Endothelial cell (in vitro differentiated cells): ENCODE measurements around the gene GBE1. TPM values are rescaled to one million over a fixed set of nuclear protein-coding genes. Genes with fewer than 3 reads are reported as not detected.

Experiments
- DNase-seq: peaks from one replicate; pipeline ENCODE4 v3.0.0; 2021; ENCODE audit warnings: low spot score
- H3K27ac Mint-ChIP-seq: one replicate; pipeline ENCODE4 v1.8.0; 2021; ENCODE audit warnings: mixed read lengths, inconsistent platforms; ENCODE audit not compliant: unreplicated experiment
- H3K27me3 Mint-ChIP-seq: one replicate; pipeline ENCODE4 v1.8.0; 2021; ENCODE audit warnings: mild to moderate bottlenecking, moderate library complexity, mixed read lengths, inconsistent platforms; ENCODE audit not compliant: unreplicated experiment
- H3K36me3 Mint-ChIP-seq: one replicate; pipeline ENCODE4 v1.8.0; 2021; ENCODE audit warnings: mild to moderate bottlenecking, low read depth, mixed read lengths, inconsistent platforms; ENCODE audit not compliant: unreplicated experiment
- H3K4me1 Mint-ChIP-seq: one replicate; pipeline ENCODE4 v1.8.0; 2021; ENCODE audit warnings: mild to moderate bottlenecking, mixed read lengths, inconsistent platforms; ENCODE audit not compliant: unreplicated experiment
- H3K4me3 Mint-ChIP-seq: one replicate; pipeline ENCODE4 v1.8.0; 2021; ENCODE audit warnings: mild to moderate bottlenecking, mixed read lengths, inconsistent platforms; ENCODE audit not compliant: unreplicated experiment
- H3K9me3 Mint-ChIP-seq: one replicate; pipeline ENCODE4 v1.8.0; 2021; ENCODE audit warnings: mixed read lengths, inconsistent platforms; ENCODE audit not compliant: unreplicated experiment
- CTCF ChIP-seq: fragments of 200-600 bp; sonication (generic); IDR thresholded peaks from one replicate; pipeline ENCODE4 v1.5.0; 2021; ENCODE audit warnings: antibody characterized with exemption; ENCODE audit not compliant: unreplicated experiment
- total RNA-seq: library from RNA; stranded (reverse); fragmentation: NEBNext Ultra II Directional; extraction: Animal tissue kit (Norgen Biotek cat#: 25700); gene quantifications from one replicate; pipeline ENCODE4 v1.2.1, GENCODE V29; 2021; ENCODE audit not compliant: unreplicated experiment

The GBE1 gene
- total RNA-seq, 1 donor from 2014 or later: 15.6 TPM

DNA sequence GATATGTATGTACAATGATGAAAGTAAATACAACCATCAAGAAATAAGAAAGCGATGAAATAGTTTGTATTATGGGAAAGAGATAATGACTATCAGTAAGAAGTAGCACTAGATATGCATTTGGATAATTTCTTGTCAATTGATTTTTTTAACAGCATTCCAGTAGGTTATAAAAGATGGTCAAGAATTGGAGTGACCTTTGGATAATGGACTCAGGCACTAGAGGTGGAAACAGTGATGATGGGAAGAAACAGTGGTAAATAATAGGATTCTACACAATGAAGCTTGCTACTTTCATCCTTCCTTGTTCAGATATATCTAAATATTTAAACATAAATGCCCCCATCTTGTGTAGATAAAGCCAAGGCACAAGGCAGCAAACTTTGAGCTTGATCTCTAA lies 101.4 kb downstream of the GBE1 start:
- Mint-ChIP-seq H3K9me3 (no peaks in the 10 kb centered on the region), H3K27ac (no peak overlapping the region), H3K36me3 (no peaks in the 10 kb centered on the region), H3K4me3 (no peak overlapping the region), H3K4me1 (no peaks in the 10 kb centered on the region), H3K27me3 (no peaks in the 10 kb centered on the region)
- no peak for DNase-seq
- no peak for TF ChIP-seq CTCF

DNA sequence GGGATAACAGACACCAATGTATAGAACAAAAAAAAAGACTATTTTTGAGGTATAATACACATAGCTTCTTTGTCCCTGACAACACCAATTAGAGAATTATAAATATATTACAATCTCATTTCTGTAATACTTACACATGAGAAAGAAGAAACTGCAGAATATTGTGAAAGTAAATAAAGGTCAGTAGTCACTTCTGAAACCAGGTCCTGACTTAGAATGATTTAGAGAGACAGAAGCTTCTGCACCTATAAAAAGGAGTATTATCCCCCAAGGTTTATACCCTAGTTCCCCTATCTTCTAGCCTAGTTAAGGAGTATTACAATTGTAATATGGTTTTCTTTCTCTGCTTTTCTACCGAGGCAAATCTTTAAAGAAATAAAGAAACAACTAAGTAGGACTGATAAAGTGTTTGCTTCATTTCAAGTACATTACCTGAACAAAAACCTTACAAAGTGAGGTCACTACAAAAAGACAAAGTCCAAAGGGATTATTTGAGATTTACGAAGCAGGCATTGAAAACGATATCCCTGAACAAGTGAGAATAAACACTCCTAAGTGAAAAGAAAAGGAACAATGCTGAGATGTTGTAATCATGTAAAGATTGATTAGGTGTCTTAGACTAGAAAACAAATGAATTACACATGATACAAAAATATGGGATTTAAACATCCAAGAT lies 103.0 kb downstream of the GBE1 start:
- Mint-ChIP-seq H3K27ac (no peak overlapping the region), H3K4me3 (no peak overlapping the region), H3K27me3 (no peaks in the 10 kb centered on the region), H3K4me1 (no peaks in the 10 kb centered on the region), H3K36me3 (no peaks in the 10 kb centered on the region), H3K9me3 (no peaks in the 10 kb centered on the region)
- no peak for TF ChIP-seq CTCF
- DNase-seq: no peak

DNA sequence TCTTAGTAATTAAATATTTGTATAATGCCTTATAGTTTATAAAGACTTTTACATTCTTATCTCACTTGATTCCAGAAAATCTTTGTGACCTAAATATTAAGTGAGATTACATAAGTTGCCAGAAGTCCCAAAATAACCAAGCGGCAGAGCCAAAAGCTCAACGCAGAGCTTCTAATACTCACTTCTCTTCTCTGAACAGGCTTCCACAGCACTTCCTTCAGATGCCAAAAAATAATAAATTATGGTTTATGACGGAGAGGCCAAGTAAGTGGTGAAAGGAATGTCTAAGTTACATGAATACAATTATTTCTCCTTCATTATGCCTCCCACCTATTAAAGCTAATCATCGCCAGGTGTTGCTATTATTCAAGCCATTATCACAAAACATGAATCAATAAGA lies 110.3 kb downstream of the GBE1 start:
- no peak overlapping the region for H3K27ac Mint-ChIP-seq
- H3K4me3 Mint-ChIP-seq: no peak overlapping the region
- H3K36me3 Mint-ChIP-seq: no peaks in the 10 kb centered on the region
- TF ChIP-seq CTCF: no peak
- H3K9me3 Mint-ChIP-seq: no peaks in the 10 kb centered on the region
- no peak for DNase-seq
- H3K4me1 Mint-ChIP-seq: no peaks in the 10 kb centered on the region
- no peaks in the 10 kb centered on the region for H3K27me3 Mint-ChIP-seq

- Mint-ChIP-seq H3K9me3 (no peaks in the 10 kb centered on the region), H3K4me1 (no peaks in the 10 kb centered on the region), H3K27me3 (no peaks in the 10 kb centered on the region), H3K27ac (no peak overlapping the region), H3K4me3 (no peak overlapping the region), H3K36me3 (no peaks in the 10 kb centered on the region)
- no peak for TF ChIP-seq CTCF
- no peak for DNase-seq
Measured at GRCh38 chr3:81650187-81650586, 111.3 kb downstream of the GBE1 start.

DNA sequence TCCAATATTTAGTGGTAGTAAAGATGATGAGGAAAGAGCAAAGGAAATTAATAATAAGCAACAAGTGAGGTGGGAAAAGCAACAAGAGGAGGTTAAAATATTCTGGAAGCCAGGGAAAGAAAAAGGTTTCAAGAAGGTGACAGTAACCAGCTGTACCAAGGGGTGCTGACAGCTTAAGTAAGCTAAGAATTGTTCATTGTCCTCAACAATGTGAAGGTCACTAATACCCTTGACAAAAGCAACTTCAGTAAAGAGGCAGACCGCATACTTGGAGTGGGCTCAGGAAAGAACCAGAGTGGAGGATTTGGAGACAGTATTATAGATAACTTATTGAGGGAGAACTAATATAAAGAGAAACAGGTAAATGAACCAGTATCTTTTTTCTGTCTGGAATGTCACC lies 116.2 kb downstream of the GBE1 start:
- H3K27me3 Mint-ChIP-seq: no peaks in the 10 kb centered on the region
- H3K36me3 Mint-ChIP-seq: no peaks in the 10 kb centered on the region
- no peak for TF ChIP-seq CTCF
- no peaks in the 10 kb centered on the region for H3K4me1 Mint-ChIP-seq
- no peak overlapping the region for H3K4me3 Mint-ChIP-seq
- H3K27ac Mint-ChIP-seq: no peak overlapping the region
- no peak for DNase-seq
- H3K9me3 Mint-ChIP-seq: no peaks in the 10 kb centered on the region
